Vein endothelial cell (primary cell): ENCODE measurements around the gene FBXL19. TPM values are rescaled to one million over a fixed set of nuclear protein-coding genes. Genes with fewer than 3 reads are reported as not detected.

Source experiments
- small RNA-seq: library from RNA; depleted of rRNA; stranded (forward); fragments of <200 nt; gene quantifications from one replicate; pipeline ENCODE3, GENCODE V24; 2012
- total RNA-seq: library from RNA; depleted of rRNA; stranded (reverse); fragments of >200 nt; gene quantifications from 2 replicates; pipeline ENCODE4 v1.2.3, GENCODE V29; 2012

FBXL19 gene
- total RNA-seq, result 33.7 and 42.1 TPM in 2 replicates

DNA sequence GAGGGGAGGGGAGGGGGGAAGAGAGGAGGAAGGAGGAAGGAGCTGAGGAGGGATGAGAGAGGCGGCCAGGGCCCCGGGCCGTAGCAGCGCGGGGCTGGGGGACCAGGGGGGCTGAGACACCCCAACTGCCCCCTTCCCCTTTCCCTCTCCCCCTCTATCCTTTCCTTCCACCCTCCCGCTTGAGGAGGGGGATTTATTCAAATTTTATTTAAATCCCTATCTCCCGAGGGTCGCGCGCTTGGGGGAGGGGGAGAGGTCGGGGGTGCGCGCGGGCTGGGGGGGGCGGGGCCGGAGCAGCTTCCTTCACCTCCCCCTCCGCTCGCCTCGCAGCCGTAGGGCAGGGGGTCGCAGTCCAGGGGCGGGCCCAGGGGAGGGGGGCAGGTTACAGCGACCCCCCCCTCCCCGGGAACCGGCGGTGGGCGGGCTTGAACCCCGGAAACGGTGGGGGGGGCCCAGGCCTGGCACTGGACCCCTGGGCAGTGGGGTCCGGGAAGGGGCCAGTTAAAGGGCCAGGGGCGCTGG lies at the start of gene FBXL19:
TSS of gene FBXL19 (plus strand) at position 19 of the 522 bp plus-strand sequence. CDS start 2,183 bp downstream, outside the sequence.

DNA sequence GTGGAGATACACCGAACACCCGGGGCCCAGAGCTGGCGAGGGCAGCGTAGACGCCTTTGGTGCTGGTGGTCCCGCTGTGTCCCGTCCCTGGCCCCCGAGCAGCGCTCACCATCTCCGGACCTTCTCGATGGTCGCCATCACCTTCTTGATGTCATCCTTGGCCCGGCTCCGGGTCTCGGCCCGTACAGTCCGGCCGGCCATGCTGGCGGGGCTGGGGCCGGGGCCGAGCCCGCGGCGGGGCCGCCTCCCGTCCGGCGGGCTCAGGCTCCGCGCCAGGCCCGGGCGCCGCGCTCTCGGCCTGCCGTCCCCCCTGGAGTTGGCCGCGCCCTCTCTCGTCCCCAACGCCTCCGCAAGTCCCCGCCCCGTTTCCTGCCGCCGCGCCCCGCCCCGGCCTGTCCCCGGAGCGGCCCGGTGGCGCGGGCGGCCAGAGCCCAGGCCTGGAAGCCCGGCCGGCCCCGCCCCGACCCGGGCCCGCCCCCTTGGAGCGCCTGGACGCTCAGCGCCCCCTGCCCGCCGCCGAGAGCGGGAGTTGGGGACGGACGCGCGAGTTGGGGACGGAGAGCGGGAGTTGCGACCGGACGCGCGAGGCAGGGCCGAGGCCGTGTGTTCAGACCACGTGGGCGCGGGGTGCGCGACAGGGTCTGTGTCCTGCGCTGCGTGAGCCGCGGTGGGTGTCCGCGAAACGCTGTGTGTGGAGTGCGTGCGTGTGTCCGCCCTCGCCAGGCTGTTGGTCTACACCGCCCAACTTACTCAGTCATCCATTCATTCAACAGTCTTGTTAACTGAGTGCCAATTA lies 29.4 kb upstream of the FBXL19 start, which contains the start of gene BCL7C:
TSS of gene BCL7C (minus strand) at position 334 of the 796 bp plus-strand sequence. CDS start at position 201, 133 bp downstream.

GRCh38 chr16:30896261-30896888 lies 27.0 kb upstream of the FBXL19 start, which contains the start of gene CTF1:
Gene CTF1, plus strand, starts transcription at chr16:30896614. Its CDS starts 30 bp downstream, at chr16:30896644.

DNA sequence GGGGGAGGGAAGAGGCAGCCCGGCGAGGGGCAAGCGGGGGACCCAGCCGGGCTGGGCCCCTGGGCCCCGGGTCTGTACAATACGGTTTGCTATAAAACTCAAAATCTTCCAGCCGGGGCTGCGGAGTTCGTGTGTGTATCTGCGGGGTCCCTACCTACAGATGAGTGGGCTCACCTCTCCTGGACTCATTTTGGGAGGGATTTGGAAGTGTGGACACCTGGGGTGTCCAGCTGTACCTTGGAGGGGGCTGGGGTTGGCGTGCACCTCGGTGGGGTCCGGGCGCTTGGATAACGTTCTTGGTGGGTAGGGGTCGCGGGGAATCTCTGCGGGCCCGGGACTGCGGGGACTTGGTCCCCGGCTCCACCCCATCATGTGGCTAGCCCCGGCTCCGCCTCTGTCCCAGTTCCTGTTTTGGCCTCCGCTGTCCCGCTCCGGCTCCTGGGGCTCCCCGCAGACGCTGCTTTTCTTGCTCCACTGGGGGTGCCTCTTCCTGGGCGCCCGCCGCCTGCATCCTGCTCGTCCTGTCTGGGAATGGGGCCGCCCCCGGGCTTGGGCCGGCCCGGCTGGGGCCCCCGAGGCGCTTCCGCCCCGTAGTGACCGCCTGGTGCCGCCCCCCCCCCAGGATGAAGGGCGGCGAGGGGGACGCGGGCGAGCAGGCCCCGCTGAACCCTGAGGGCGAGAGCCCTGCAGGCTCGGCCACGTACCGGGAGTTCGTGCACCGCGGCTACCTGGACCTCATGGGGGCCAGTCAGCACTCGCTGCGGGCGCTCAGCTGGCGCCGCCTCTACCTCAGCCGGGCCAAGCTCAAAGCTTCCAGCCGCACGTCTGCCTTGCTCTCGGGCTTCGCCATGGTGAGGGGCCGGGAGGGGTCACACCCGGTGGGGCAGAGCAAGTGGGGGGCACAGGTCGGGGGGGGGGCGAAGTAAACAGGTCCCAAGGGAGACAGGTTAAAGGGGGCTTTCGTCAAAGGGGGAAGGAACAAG lies 25.6 kb downstream of the FBXL19 start, which contains the start of gene ORAI3:
TSS of gene ORAI3 (plus strand) at position 402 of the 983 bp plus-strand sequence. CDS start at position 624, 222 bp downstream.

GRCh38 chr16:30957456-30958174 lies 34.2 kb downstream of the FBXL19 start, which contains the start of gene SETD1A:
Gene SETD1A, plus strand, starts transcription at chr16:30957754. Its CDS starts 978 bp downstream, at chr16:30958732.

GRCh38 chr16:30984669-30985400 lies 61.5 kb downstream of the FBXL19 start, which contains the start of gene HSD3B7:
Gene HSD3B7, plus strand, starts transcription at chr16:30985207. Its CDS starts 452 bp downstream, at chr16:30985659.

Small RNA genes within 50 kb of the gene (small RNA-seq; reads per million reads assigned to genes)
- gene AC135048.1 (not detected), gene MIR4519 (not detected), gene MIR762 (not detected)

Other genes starting within 250 kb of the FBXL19 start
- gene SRCAP, start 224.4 kb upstream of the FBXL19 start, total RNA-seq, result 30.4 and 31.7 TPM in 2 replicates
- gene PHKG2, start 175.1 kb upstream of the FBXL19 start, total RNA-seq, result 20.9 and 25.4 TPM in 2 replicates
- gene CFAP119, start 161.5 kb upstream of the FBXL19 start, total RNA-seq, result 2.0 and 3.5 TPM in 2 replicates
- gene RNF40, start 161.2 kb upstream of the FBXL19 start, total RNA-seq, result 89.9 and 94.1 TPM in 2 replicates
- 13.9 and 18.3 TPM in 2 replicates for gene ZNF629, start 136.4 kb upstream of the FBXL19 start, total RNA-seq
- 25.7 and 31.0 TPM in 2 replicates for gene BCL7C, start 29.5 kb upstream of the FBXL19 start, total RNA-seq
- gene CTF1, start 27.0 kb upstream of the FBXL19 start, total RNA-seq, result 0.19 and 0.65 TPM in 2 replicates
- gene ORAI3, start 25.5 kb downstream of the FBXL19 start, total RNA-seq, result 24.2 and 26.8 TPM in 2 replicates
- gene SETD1A, start 34.2 kb downstream of the FBXL19 start, total RNA-seq, result 5.1 and 16.0 TPM in 2 replicates
- 15.6 and 22.2 TPM in 2 replicates for gene HSD3B7, start 61.6 kb downstream of the FBXL19 start, total RNA-seq
- gene STX1B, start 87.1 kb downstream of the FBXL19 start, total RNA-seq, result 0.33 and 0.48 TPM in 2 replicates
- gene STX4, start 110.0 kb downstream of the FBXL19 start, total RNA-seq, result 22.5 and 25.1 TPM in 2 replicates
- gene ZNF668, start 150.7 kb downstream of the FBXL19 start, total RNA-seq, result 12.4 and 16.0 TPM in 2 replicates
- 20.8 and 23.5 TPM in 2 replicates for gene ZNF646, start 150.8 kb downstream of the FBXL19 start, total RNA-seq
- 1.3 and 2.3 TPM in 2 replicates for gene PRSS53, start 165.4 kb downstream of the FBXL19 start, total RNA-seq
- 60.6 and 96.4 TPM in 2 replicates for gene VKORC1, start 171.2 kb downstream of the FBXL19 start, total RNA-seq
- 45.9 and 56.5 TPM in 2 replicates for gene BCKDK, start 184.8 kb downstream of the FBXL19 start, total RNA-seq
- gene KAT8, start 194.1 kb downstream of the FBXL19 start, total RNA-seq, result 36.1 and 40.2 TPM in 2 replicates
- not detected in 2 replicates for gene PRSS8, start 212.2 kb downstream of the FBXL19 start, total RNA-seq
- gene PRSS36, start 226.5 kb downstream of the FBXL19 start, total RNA-seq, result 0.10 and 0.65 TPM in 2 replicates